Smooth muscle cell (in vitro differentiated cells): ENCODE measurements around the gene SLC25A22. TPM values are rescaled to one million over a fixed set of nuclear protein-coding genes. Genes with fewer than 3 reads are reported as not detected.

ENCODE experiments used
- DNase-seq: peaks from one replicate; lab custom pipeline; 2025; ENCODE audit not compliant: unreplicated experiment; lab: John Stamatoyannopoulos, UW
- H2AFZ ChIP-seq: fragments of 200-600 bp; sonication (generic); 2 replicates; pipeline ENCODE4 v1.6.0; 2016; ENCODE audit warnings: antibody characterized with exemption, low read depth, mild to moderate bottlenecking
- H3F3A ChIP-seq: fragments of 200-600 bp; sonication (generic); 2 replicates; pipeline ENCODE4 v1.6.0; 2017; ENCODE audit warnings: antibody characterized with exemption, low read depth
- H3K27ac ChIP-seq: fragments of 200-600 bp; sonication (generic); 2 replicates; pipeline ENCODE4 v1.5.1; 2016; ENCODE audit warnings: low read depth, mild to moderate bottlenecking
- H3K27me3 ChIP-seq: fragments of 200-600 bp; sonication (generic); 2 replicates; pipeline ENCODE4 v1.6.1; 2016; ENCODE audit warnings: low read depth, mild to moderate bottlenecking
- H3K36me3 ChIP-seq: fragments of 200-600 bp; sonication (generic); 2 replicates; pipeline ENCODE4 v1.5.1; 2016; ENCODE audit warnings: low read depth
- H3K4me1 ChIP-seq: fragments of 200-600 bp; sonication (generic); 2 replicates; pipeline ENCODE4 v1.5.1; 2016; ENCODE audit warnings: low read depth
- H3K4me2 ChIP-seq: fragments of 200-600 bp; sonication (generic); 2 replicates; pipeline ENCODE4 v1.6.0; 2016; ENCODE audit warnings: mild to moderate bottlenecking
- H3K4me3 ChIP-seq: fragments of 200-600 bp; sonication (generic); 2 replicates; pipeline ENCODE4 v1.5.1; 2016; ENCODE audit warnings: mild to moderate bottlenecking
- H3K79me2 ChIP-seq: fragments of 200-600 bp; sonication (generic); 2 replicates; pipeline ENCODE4 v1.6.0; 2016; ENCODE audit warnings: low read depth, mild to moderate bottlenecking
- H3K9ac ChIP-seq: fragments of 200-600 bp; sonication (generic); 2 replicates; pipeline ENCODE4 v1.6.0; 2016; ENCODE audit warnings: low read depth
- H3K9me3 ChIP-seq: fragments of 200-600 bp; sonication (generic); replicated peaks from 2 replicates; pipeline ENCODE4 v1.5.1; 2016; ENCODE audit warnings: low read depth
- H4K20me1 ChIP-seq: fragments of 200-600 bp; sonication (generic); 2 replicates; pipeline ENCODE4 v1.6.0; 2016; ENCODE audit warnings: low read depth
- WGBS: methylation state at CpG from one replicate; pipeline ENCODE4 v1.1.7; 2016; ENCODE audit warnings: low lambda C conversion rate; 5-methylcytosine and 5-hydroxymethylcytosine counted together
- polyA plus RNA-seq: library from polyadenylated mRNA; unstranded; fragments of >200 nt; fragmentation: Nextera tagmentation; extraction: Ambion mirVana; gene quantifications from 2 replicates; pipeline ENCODE4 v1.2.1, GENCODE V29; 2016
- total RNA-seq: library from RNA; depleted of rRNA; stranded (reverse); fragments of >200 nt; gene quantifications from 2 replicates; pipeline ENCODE4 v1.2.3, GENCODE V29; 2014
- TF ChIP-seq, protein P1 (sequence below): fragments of 200-600 bp; sonication (generic); IDR thresholded peaks from 2 replicates; pipeline ENCODE4 v1.5.1; 2017; ENCODE audit warnings: borderline replicate concordance, mild to moderate bottlenecking, antibody characterized with exemption; ENCODE audit not compliant: insufficient read depth, poor library complexity, severe bottlenecking

Gene SLC25A22
- total and polyA plus RNA-seq, 2 experiments from 2014 or later: 6.9 to 25.2 TPM

DNA sequence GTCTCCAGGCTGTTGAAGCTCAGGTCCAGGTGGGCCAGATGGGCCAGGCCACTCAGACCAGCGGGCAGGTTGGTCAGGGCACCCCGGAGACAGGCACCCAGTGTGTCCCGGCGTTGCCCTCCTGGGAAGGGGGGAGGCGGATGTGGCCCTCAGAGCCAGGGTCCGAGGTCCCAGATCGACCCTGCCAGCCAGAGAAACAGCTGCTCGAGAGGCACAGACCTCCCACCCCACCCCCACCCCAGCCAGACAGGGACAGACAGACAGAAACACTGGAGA, 5.3 kb upstream of the SLC25A22 start:
- Histone ChIP-seq H3K36me3 (no peaks in the 10 kb centered on the region), H3K4me3 (no peak overlapping the region), H3K79me2 (peaks cover 11% of the 10 kb centered on the region), H3K27ac (no peak overlapping the region), H3K27me3 (no peaks in the 10 kb centered on the region), H3F3A (no peaks in the 10 kb centered on the region), H4K20me1 (no peaks in the 10 kb centered on the region), H3K4me2 (peak overlapping the region; percentile 98), H3K4me1 (peaks cover 12% of the 10 kb centered on the region), H3K9ac (no peak overlapping the region), H3K9me3 (no peaks in the 10 kb centered on the region), H2AFZ (no peak overlapping the region)
- no peak for DNase-seq
- 98% methylated on average over 8 of the region's 8 CpGs for whole genome bisulfite sequencing
- TF ChIP-seq, protein P1, sequence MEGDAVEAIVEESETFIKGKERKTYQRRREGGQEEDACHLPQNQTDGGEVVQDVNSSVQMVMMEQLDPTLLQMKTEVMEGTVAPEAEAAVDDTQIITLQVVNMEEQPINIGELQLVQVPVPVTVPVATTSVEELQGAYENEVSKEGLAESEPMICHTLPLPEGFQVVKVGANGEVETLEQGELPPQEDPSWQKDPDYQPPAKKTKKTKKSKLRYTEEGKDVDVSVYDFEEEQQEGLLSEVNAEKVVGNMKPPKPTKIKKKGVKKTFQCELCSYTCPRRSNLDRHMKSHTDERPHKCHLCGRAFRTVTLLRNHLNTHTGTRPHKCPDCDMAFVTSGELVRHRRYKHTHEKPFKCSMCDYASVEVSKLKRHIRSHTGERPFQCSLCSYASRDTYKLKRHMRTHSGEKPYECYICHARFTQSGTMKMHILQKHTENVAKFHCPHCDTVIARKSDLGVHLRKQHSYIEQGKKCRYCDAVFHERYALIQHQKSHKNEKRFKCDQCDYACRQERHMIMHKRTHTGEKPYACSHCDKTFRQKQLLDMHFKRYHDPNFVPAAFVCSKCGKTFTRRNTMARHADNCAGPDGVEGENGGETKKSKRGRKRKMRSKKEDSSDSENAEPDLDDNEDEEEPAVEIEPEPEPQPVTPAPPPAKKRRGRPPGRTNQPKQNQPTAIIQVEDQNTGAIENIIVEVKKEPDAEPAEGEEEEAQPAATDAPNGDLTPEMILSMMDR: no peak

DNA sequence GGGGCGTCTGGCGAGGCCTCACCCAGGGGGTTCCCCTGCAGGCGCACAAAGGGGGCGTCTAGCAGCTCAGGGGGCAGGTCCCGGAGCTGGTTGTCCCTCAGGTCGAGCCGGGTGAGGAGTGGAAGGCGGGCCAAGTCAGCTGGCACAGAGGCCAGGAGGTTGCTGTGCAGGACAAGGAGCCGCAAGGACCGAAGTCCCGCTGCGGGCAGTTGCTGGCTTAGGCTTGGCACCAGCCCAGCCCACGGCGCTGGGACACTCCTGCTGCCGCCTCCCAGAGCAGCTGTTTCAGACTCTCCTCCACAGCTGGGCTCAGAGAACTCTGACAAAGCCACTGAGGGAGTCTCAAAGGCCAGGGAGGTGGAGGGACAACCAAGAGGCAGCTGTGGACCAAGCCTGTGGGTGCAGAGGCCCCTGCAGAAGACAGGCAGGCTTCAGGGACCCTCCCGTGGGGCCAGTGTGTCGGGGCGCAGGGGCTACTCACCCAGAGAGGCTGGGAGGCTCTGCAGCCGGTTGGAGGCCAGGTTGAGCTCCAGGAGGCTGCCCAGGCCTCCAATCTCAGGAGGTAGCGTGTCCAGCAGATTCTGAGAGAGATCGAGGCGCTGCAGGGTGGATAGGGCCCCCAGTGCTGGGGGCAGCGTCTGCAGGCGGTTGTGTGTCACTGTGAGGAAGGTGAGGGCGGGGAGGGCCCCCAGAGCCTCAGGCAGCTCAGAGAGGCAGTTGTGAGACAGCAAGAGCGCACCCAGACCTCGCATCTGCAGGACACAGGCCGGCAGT, 4.8 kb upstream of the SLC25A22 start:
- Histone ChIP-seq H3K79me2 (peaks cover 5% of the 10 kb centered on the region), H3F3A (no peaks in the 10 kb centered on the region), H4K20me1 (no peaks in the 10 kb centered on the region), H3K27me3 (no peaks in the 10 kb centered on the region), H3K4me1 (peaks cover 10% of the 10 kb centered on the region), H3K36me3 (no peaks in the 10 kb centered on the region), H3K9me3 (no peaks in the 10 kb centered on the region), H3K4me3 (no peak overlapping the region), H3K4me2 (no peak overlapping the region), H2AFZ (no peak overlapping the region), H3K9ac (no peak overlapping the region), H3K27ac (no peak overlapping the region)
- WGBS: 96% methylated on average over 28 of the region's 28 CpGs
- no peak for DNase-seq
- TF ChIP-seq, protein P1: no peak

DNA sequence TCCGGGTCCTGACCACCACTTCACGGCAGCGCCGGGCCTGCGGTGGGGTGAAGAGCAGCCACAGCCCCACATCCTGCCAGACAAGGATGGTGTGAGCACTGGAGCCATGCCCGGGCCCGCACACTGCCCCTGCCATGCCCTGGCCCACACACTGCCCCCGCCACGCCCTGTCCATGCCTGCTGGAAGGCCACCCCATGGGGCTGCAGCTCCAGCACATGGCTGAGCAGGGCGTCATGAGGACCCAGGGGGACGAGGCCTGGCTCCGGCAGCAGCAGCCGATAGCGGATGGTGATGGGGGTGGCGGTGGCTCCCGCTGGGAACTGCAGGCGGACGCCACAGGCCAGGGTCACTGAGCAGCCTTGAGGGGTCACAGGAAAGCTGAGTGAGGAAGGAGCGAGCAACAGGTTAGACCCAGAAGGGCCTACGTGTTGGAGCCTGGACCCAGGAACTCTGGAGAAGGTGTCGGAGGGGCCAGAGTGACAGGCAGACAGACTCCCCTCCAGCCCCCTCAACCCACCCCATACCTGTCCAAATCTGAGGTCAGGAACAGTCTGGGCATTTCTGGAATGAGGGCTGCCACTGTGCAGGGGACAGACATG, 4.0 kb upstream of the SLC25A22 start:
- Histone ChIP-seq H3K9ac (no peak overlapping the region), H3K4me1 (peaks cover 10% of the 10 kb centered on the region), H2AFZ (no peak overlapping the region), H3K4me2 (no peak overlapping the region), H3K9me3 (no peaks in the 10 kb centered on the region), H3K27me3 (no peaks in the 10 kb centered on the region), H3K79me2 (no peaks in the 10 kb centered on the region), H3K27ac (no peak overlapping the region), H3K4me3 (no peak overlapping the region), H4K20me1 (peaks cover under 1% of the 10 kb centered on the region), H3K36me3 (no peaks in the 10 kb centered on the region), H3F3A (no peaks in the 10 kb centered on the region)
- TF ChIP-seq, protein P1: no peak
- WGBS: 98% methylated on average over 21 of the region's 21 CpGs
- no peak for DNase-seq
